ENCODE measurements around the gene FAM135A. TPM values are rescaled to one million over a fixed set of nuclear protein-coding genes. Genes with fewer than 3 reads are reported as not detected.
"Not testable (repeated sequence)": the region's sequence is repeated elsewhere in the genome, so short reads cannot be mapped to it uniquely, and the experiment has no call there.

The FAM135A gene
- total and polyA plus RNA-seq, 2 of the 4 experiments (the other 2 are of a cell fraction): 2.2 to 7.9 TPM

DNA sequence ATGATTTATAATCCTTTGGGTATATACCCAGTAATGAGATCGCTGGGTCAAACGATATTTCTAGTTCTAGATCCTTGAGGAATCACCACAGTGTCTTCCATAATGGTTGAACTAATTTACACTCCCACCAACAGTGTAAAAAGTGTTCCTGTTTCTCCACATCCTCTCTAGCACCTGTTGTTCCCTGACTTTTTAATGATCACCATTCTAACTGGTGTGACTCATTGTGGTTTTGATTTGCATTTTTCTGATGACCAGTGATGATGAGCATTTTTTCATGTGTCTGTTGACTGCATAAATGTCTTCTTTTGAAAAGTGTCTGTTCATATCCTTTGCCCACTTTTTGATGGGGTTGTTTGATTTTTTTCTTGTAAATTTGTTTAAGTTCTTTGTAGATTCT is 40.6 kb downstream of the FAM135A start:
- H3K9ac ChIP-seq (ENCODE audit: low read depth, low read length); H2BK20ac ChIP-seq (ENCODE audit: low read depth, low read length); H3K36me3 ChIP-seq (ENCODE audit: control insufficient read depth, insufficient read depth, low read length); CTCF ChIA-PET; H3K4ac ChIP-seq (ENCODE audit: low read depth, low read length); H3K27ac ChIP-seq (ENCODE audit: insufficient read depth, low read length); ATAC-seq (ENCODE audit: low read depth); H2AK9ac ChIP-seq (replicated peaks; ENCODE audit: low read depth, low read length, poor library complexity); H4K91ac ChIP-seq (ENCODE audit: insufficient read depth, low read depth, low read length); H2AFZ ChIP-seq (replicated peaks; ENCODE audit: low read length, poor library complexity); H3K27me3 ChIP-seq (ENCODE audit: control insufficient read depth, insufficient read depth, low read length); H4K8ac ChIP-seq (ENCODE audit: low read depth in 2 of 2, low read length in 2 of 2); dilution Hi-C loops (cut with HindIII; ENCODE audit: low sequenced_read_pairs, unreplicated experiment); H3K9me1 ChIP-seq (ENCODE audit: insufficient read depth, low read length); H2BK15ac ChIP-seq (ENCODE audit: low read depth, low read length); H3K4me1 ChIP-seq (ENCODE audit: control insufficient read depth, insufficient read depth, low read length); H3K18ac ChIP-seq (ENCODE audit: low read depth, low read length); H2BK5ac ChIP-seq (ENCODE audit: low read depth, low read length, poor library complexity, severe bottlenecking); H2AK5ac ChIP-seq (ENCODE audit: low read depth, low read length); H4K20me1 ChIP-seq (ENCODE audit: insufficient read depth, low read length); H3K4me3 ChIP-seq (ENCODE audit: insufficient read depth, low read depth, low read length); H3K4me2 ChIP-seq (ENCODE audit: low read depth, low read length); intact Hi-C loops (cut with micrococcal nuclease); H2BK120ac ChIP-seq (ENCODE audit: low read depth, low read length); in situ Hi-C loops (cut with MboI; ENCODE audit: low sequenced_read_pairs); H3K14ac ChIP-seq (replicated peaks; ENCODE audit: low read depth, low read length); H4K5ac ChIP-seq (ENCODE audit: low read depth, low read length); POLR2A ChIA-PET (ENCODE audit: unreplicated experiment); H3K23ac ChIP-seq (ENCODE audit: low read depth, low read length); DNase-seq; H3K79me1 ChIP-seq (ENCODE audit: low read depth in 1 of 2, low read length in 2 of 2); H3K9me3 ChIP-seq (ENCODE audit: control insufficient read depth, insufficient read depth, low read length); H3K56ac ChIP-seq (ENCODE audit: extremely low read depth, insufficient read depth, low read length); BruUV-seq (replicated peaks): not testable (repeated sequence)
- WGBS, 2 experiments (ENCODE audit: extremely low coverage in 2 of 2, insufficient read length in 1 of 2): no CpG with 5 or more reads among the region's 2 CpGs

Data from IMR-90 (cell line).